Esophagus (tissue), 2 donors: Measurements from ENCODE around the gene SLC27A2. TPM values are rescaled to one million over a fixed set of nuclear protein-coding genes. Genes with fewer than 3 reads are reported as not detected.
A peak's percentile ranks its signal among the peaks of the same experiment; 100 is the strongest.
"Not testable (repeated sequence)": the region's sequence is repeated elsewhere in the genome, so short reads cannot be mapped to it uniquely, and the experiment has no call there.

Experiments used
- H3K27ac ChIP-seq, 2 donors: one replicate each; pipeline ENCODE4 v1.5.1; 2013; ENCODE audit warnings: low read depth in 2 of 2, mild to moderate bottlenecking in 2 of 2, inconsistent platforms in 1 of 2, low read length in 1 of 2, moderate library complexity in 1 of 2
- H3K27me3 ChIP-seq, 2 donors: one replicate each; pipeline ENCODE4 v1.6.1; 2013; ENCODE audit warnings: low read length in 2 of 2, control low read depth in 1 of 2, mild to moderate bottlenecking in 1 of 2; ENCODE audit not compliant: insufficient read depth in 2 of 2, control insufficient read depth in 1 of 2
- H3K36me3 ChIP-seq, 2 donors: one replicate each; pipeline ENCODE4 v1.6.1; 2013; ENCODE audit warnings: low read length in 1 of 2; ENCODE audit not compliant: control insufficient read depth in 2 of 2, insufficient read depth in 2 of 2
- H3K4me1 ChIP-seq, 2 donors: one replicate each; pipeline ENCODE4 v1.6.1; 2013; ENCODE audit warnings: low read length in 1 of 2; ENCODE audit not compliant: control insufficient read depth in 2 of 2, insufficient read depth in 2 of 2
- H3K4me3 ChIP-seq, 2 donors: one replicate each; pipeline ENCODE4 v1.5.1; 2013; ENCODE audit warnings: low read length in 2 of 2, mild to moderate bottlenecking in 2 of 2, low read depth in 1 of 2, moderate library complexity in 1 of 2
- H3K9me3 ChIP-seq, 2 donors: one replicate each; pipeline ENCODE4 v1.6.1; 2013; ENCODE audit warnings: mild to moderate bottlenecking in 2 of 2, low read depth in 1 of 2, low read length in 1 of 2, moderate library complexity in 1 of 2; ENCODE audit not compliant: control insufficient read depth in 2 of 2, insufficient read depth in 1 of 2
- WGBS, 2 donors: extraction: QIAGEN DNeasy Blood & Tissue Kit; methylation state at CpG; one replicate each; pipeline ENCODE4 v1.1.7; 2013; 5-methylcytosine and 5-hydroxymethylcytosine counted together
- polyA plus RNA-seq, 2 donors: library from polyadenylated mRNA; stranded (reverse); fragments of 200-250 nt; gene quantifications; one replicate each; pipeline ENCODE4 v1.2.3, GENCODE V29; 2013
- donor health status: healthy with polysubstance abuse.
- donor health status: Bipolar disorder and iron deficiency.

The SLC27A2 gene
- polyA plus RNA-seq, 2 donors, result 2.0 to 2.7 TPM

- whole genome bisulfite sequencing, 2 donors, result 88 to 96% methylated on average over 2 of the region's 2 CpGs
- no peak overlapping the region for H3K27ac ChIP-seq
- H3K36me3 ChIP-seq, result no peaks in the 10 kb centered on the region
- H3K4me3 ChIP-seq, result no peak overlapping the region
- H3K9me3 ChIP-seq, result no peaks in the 10 kb centered on the region
- H3K27me3 ChIP-seq, result no peaks in the 10 kb centered on the region
- H3K4me1 ChIP-seq, result no peaks in the 10 kb centered on the region
These were observed 6.0 kb downstream of the SLC27A2 start for GRCh38 chr15:50187997-50188396.

- WGBS, 2 donors, result 98% methylated on average over 5 of the region's 5 CpGs
- H3K9me3 ChIP-seq, H3K27me3 ChIP-seq, H3K27ac ChIP-seq, H3K4me1 ChIP-seq, H3K36me3 ChIP-seq, H3K4me3 ChIP-seq: not testable (repeated sequence)
These were observed 6.8 kb downstream of the SLC27A2 start for GRCh38 chr15:50188793-50189192.

- Histone ChIP-seq H3K9me3 (no peaks in the 10 kb centered on the region), H3K4me1 (no peaks in the 10 kb centered on the region), H3K36me3 (no peaks in the 10 kb centered on the region), H3K27ac (no peak overlapping the region), H3K27me3 (no peaks in the 10 kb centered on the region), H3K4me3 (no peak overlapping the region)
These were observed 7.6 kb downstream of the SLC27A2 start for GRCh38 chr15:50189633-50190032.

GRCh38 chr15:50190166-50190570, 8.2 kb downstream of the SLC27A2 start:
- no peaks in the 10 kb centered on the region for H3K9me3 ChIP-seq
- no peaks in the 10 kb centered on the region for H3K4me1 ChIP-seq
- no peaks in the 10 kb centered on the region for H3K36me3 ChIP-seq
- no peaks in the 10 kb centered on the region for H3K27me3 ChIP-seq
- H3K4me3 ChIP-seq, result no peak overlapping the region
- no peak overlapping the region for H3K27ac ChIP-seq

GRCh38 chr15:50190723-50191122, 8.7 kb downstream of the SLC27A2 start:
- no peak overlapping the region for H3K4me3 ChIP-seq
- H3K27ac ChIP-seq, result no peak overlapping the region
- no peaks in the 10 kb centered on the region for H3K27me3 ChIP-seq
- WGBS, 2 donors, result 42 to 64% methylated on average over 1 of the region's 1 CpG
- no peaks in the 10 kb centered on the region for H3K36me3 ChIP-seq
- H3K4me1 ChIP-seq, result no peaks in the 10 kb centered on the region
- H3K9me3 ChIP-seq, result no peaks in the 10 kb centered on the region

- H3K4me3 ChIP-seq, result no peak overlapping the region
- H3K27me3 ChIP-seq, result no peaks in the 10 kb centered on the region
- H3K36me3 ChIP-seq, result no peaks in the 10 kb centered on the region
- H3K27ac ChIP-seq, result no peak overlapping the region
- H3K4me1 ChIP-seq, result no peaks in the 10 kb centered on the region
- H3K9me3 ChIP-seq, result no peaks in the 10 kb centered on the region
- WGBS, 2 donors, result 93 to 98% methylated on average over 1 of the region's 1 CpG
These were observed 10.2 kb downstream of the SLC27A2 start for GRCh38 chr15:50192164-50192563.

GRCh38 chr15:50192926-50193620, 11.1 kb downstream of the SLC27A2 start:
- H3K27ac ChIP-seq, result no peak overlapping the region
- no peaks in the 10 kb centered on the region for H3K9me3 ChIP-seq
- H3K4me1 ChIP-seq, result no peaks in the 10 kb centered on the region
- 49 to 62% methylated on average over 6 of the region's 6 CpGs for WGBS, 2 donors
- no peaks in the 10 kb centered on the region for H3K36me3 ChIP-seq
- H3K4me3 ChIP-seq, result no peak overlapping the region
- no peaks in the 10 kb centered on the region for H3K27me3 ChIP-seq

- Histone ChIP-seq H3K4me1 (no peaks in the 10 kb centered on the region), H3K27ac (no peak overlapping the region), H3K27me3 (no peaks in the 10 kb centered on the region), H3K4me3 (no peak overlapping the region), H3K36me3 (no peaks in the 10 kb centered on the region), H3K9me3 (no peaks in the 10 kb centered on the region)
These were observed 20.0 kb downstream of the SLC27A2 start for GRCh38 chr15:50202003-50202402.

- H3K9me3 ChIP-seq, result no peaks in the 10 kb centered on the region
- WGBS, 2 donors, result 83 to 86% methylated on average over 5 of the region's 5 CpGs
- no peak overlapping the region for H3K27ac ChIP-seq
- H3K36me3 ChIP-seq, result no peaks in the 10 kb centered on the region
- no peaks in the 10 kb centered on the region for H3K27me3 ChIP-seq
- H3K4me1 ChIP-seq, result no peaks in the 10 kb centered on the region
- no peak overlapping the region for H3K4me3 ChIP-seq
These were observed 24.0 kb downstream of the SLC27A2 start for GRCh38 chr15:50206020-50206419.

GRCh38 chr15:50209809-50210208, 27.8 kb downstream of the SLC27A2 start:
- peak overlapping the region; percentile 55 to 82 for H3K27ac ChIP-seq
- no peaks in the 10 kb centered on the region for H3K27me3 ChIP-seq
- 57 to 75% methylated on average over 4 of the region's 4 CpGs for WGBS, 2 donors
- no peaks in the 10 kb centered on the region for H3K4me1 ChIP-seq
- no peaks in the 10 kb centered on the region for H3K36me3 ChIP-seq
- H3K4me3 ChIP-seq, result no peak overlapping the region
- H3K9me3 ChIP-seq, result no peaks in the 10 kb centered on the region
